SK-N-SH treated with all-trans-retinoic acid at 6 μM for 48 hours (cell line): Measurements from ENCODE around the gene DYNLT1.

Source experiments
- ATAC-seq: fragments of 200-7000 bp; cut with Tn5 transposase; 3 replicates; pipeline ENCODE4 v1.9.1; 2020; ENCODE audit warnings: mild to moderate bottlenecking, moderate library complexity
- ARNTL ChIP-seq: fragments of 450-650 bp; formaldehyde crosslinking; IDR thresholded peaks from 2 replicates; pipeline ENCODE4 v1.5.0; 2020; ENCODE audit warnings: low read depth, mild to moderate bottlenecking, moderate library complexity, borderline replicate concordance
- BACH2 ChIP-seq: fragments of 250-450 bp; sonication (Bioruptor Pico); IDR thresholded peaks from 2 replicates; pipeline ENCODE4 v1.9.0; 2021; ENCODE audit warnings: mild to moderate bottlenecking, borderline replicate concordance
- CREB5 ChIP-seq: fragments of 250-450 bp; sonication (Bioruptor Pico); IDR thresholded peaks from 2 replicates; pipeline ENCODE4 v1.5.1; 2020; ENCODE audit warnings: low read depth, mild to moderate bottlenecking, moderate library complexity
- CSDC2 ChIP-seq: fragments of 250-450 bp; sonication (Bioruptor Pico); IDR thresholded peaks from 2 replicates; pipeline ENCODE4 v1.5.0; 2020; ENCODE audit warnings: mild to moderate bottlenecking, moderate library complexity
- CSRNP3 ChIP-seq: fragments of 250-450 bp; sonication (Bioruptor Pico); IDR thresholded peaks from 2 replicates; pipeline ENCODE4 v1.5.1; 2021; ENCODE audit warnings: mild to moderate bottlenecking, moderate library complexity
- ESRRG ChIP-seq: fragments of 250-450 bp; sonication (Bioruptor Pico); IDR thresholded peaks from 2 replicates; pipeline ENCODE4 v1.6.1; 2021; ENCODE audit warnings: mild to moderate bottlenecking
- GLIS3 ChIP-seq: fragments of 250-450 bp; sonication (Bioruptor Pico); IDR thresholded peaks from 2 replicates; pipeline ENCODE4 v1.5.0; 2020; ENCODE audit warnings: mild to moderate bottlenecking, moderate library complexity
- ISL1 ChIP-seq: fragments of 250-450 bp; sonication (Bioruptor Pico); IDR thresholded peaks from 2 replicates; pipeline ENCODE4 v2.1.2; 2022; ENCODE audit warnings: mild to moderate bottlenecking, moderate library complexity
- OSR1 ChIP-seq: fragments of 250-450 bp; sonication (Bioruptor Pico); IDR thresholded peaks from 2 replicates; pipeline ENCODE4 v1.8.0; 2022; ENCODE audit warnings: moderate library complexity, mild to moderate bottlenecking, inconsistent platforms
- PATZ1 ChIP-seq: fragments of 250-450 bp; sonication (Bioruptor Pico); IDR thresholded peaks from 2 replicates; pipeline ENCODE4 v1.8.0; 2020; ENCODE audit warnings: mild to moderate bottlenecking, moderate library complexity, borderline replicate concordance
- PPARA ChIP-seq: fragments of 250-450 bp; sonication (Bioruptor Pico); IDR thresholded peaks from 2 replicates; pipeline ENCODE4 v1.5.0; 2020; ENCODE audit warnings: mild to moderate bottlenecking, borderline replicate concordance
- RARB ChIP-seq: fragments of 250-450 bp; sonication (Bioruptor Pico); IDR thresholded peaks from 2 replicates; pipeline ENCODE4 v1.8.0; 2021; ENCODE audit warnings: mild to moderate bottlenecking, moderate library complexity
- SNAI2 ChIP-seq: fragments of 250-450 bp; sonication (Bioruptor Pico); IDR thresholded peaks from 2 replicates; pipeline ENCODE4 v1.5.0; 2020; ENCODE audit warnings: mild to moderate bottlenecking, moderate library complexity
- TCF4 ChIP-seq: fragments of 250-450 bp; sonication (Bioruptor Pico); IDR thresholded peaks from 2 replicates; pipeline ENCODE4 v1.8.0; 2021; ENCODE audit warnings: mild to moderate bottlenecking, moderate library complexity, borderline replicate concordance
- TOX ChIP-seq: fragments of 250-450 bp; sonication (Bioruptor Pico); IDR thresholded peaks from 2 replicates; pipeline ENCODE4 v1.8.0; 2021; ENCODE audit warnings: mild to moderate bottlenecking, moderate library complexity, borderline replicate concordance
- ZC3H10 ChIP-seq: fragments of 250-450 bp; sonication (Bioruptor Pico); IDR thresholded peaks from 2 replicates; pipeline ENCODE4 v1.5.1; 2021; ENCODE audit warnings: mild to moderate bottlenecking, moderate library complexity
- ZFP30 ChIP-seq: fragments of 450-650 bp; formaldehyde crosslinking; IDR thresholded peaks from 2 replicates; pipeline ENCODE4 v1.5.0; 2022; ENCODE audit warnings: mild to moderate bottlenecking, moderate library complexity
- ZNF565 ChIP-seq: fragments of 450-650 bp; formaldehyde crosslinking; conservative IDR thresholded peaks from 2 replicates; pipeline ENCODE4 v1.5.0; 2020; ENCODE audit warnings: low read depth, mild to moderate bottlenecking, moderate library complexity
- ZNF70 ChIP-seq: fragments of 450-650 bp; formaldehyde crosslinking; IDR thresholded peaks from 2 replicates; pipeline ENCODE4 v1.5.0; 2020; ENCODE audit warnings: mild to moderate bottlenecking, moderate library complexity
- ZNF8 ChIP-seq: fragments of 450-650 bp; formaldehyde crosslinking; IDR thresholded peaks from 2 replicates; pipeline ENCODE4 v1.5.0; 2020; ENCODE audit warnings: mild to moderate bottlenecking, moderate library complexity
- TF ChIP-seq, protein P1 (sequence below): fragments of 250-450 bp; sonication (Bioruptor Pico); IDR thresholded peaks from 2 replicates; pipeline ENCODE4 v1.8.0; 2021; ENCODE audit warnings: low read depth, mild to moderate bottlenecking, moderate library complexity, borderline replicate concordance
- TF ChIP-seq, protein P2 (sequence below): fragments of 250-450 bp; sonication (Bioruptor Pico); IDR thresholded peaks from 2 replicates; pipeline ENCODE4 v1.5.0; 2020; ENCODE audit warnings: mild to moderate bottlenecking, moderate library complexity

The DYNLT1 gene

GRCh38 chr6:158660333-158660754 is 15.8 kb upstream of the DYNLT1 start:
- TF ChIP-seq OSR1 (CRISPR knock-in tag) (no peak), ISL1 (CRISPR knock-in tag) (no peak)
- TF ChIP-seq, all 23 proteins: peak for 0
- ATAC-seq, result peak; percentile 40; the same call in 2 of the 3 replicates

GRCh38 chr6:158656986-158657385 is 12.4 kb upstream of the DYNLT1 start:
- peak; percentile 5; the same call in 2 of the 3 replicates for ATAC-seq

- TF ChIP-seq TOX, result no peak
- ATAC-seq, result peak; percentile 39
Measured at GRCh38 chr6:158655569-158656450, 11.3 kb upstream of the DYNLT1 start.

- ATAC-seq, result peak; percentile 60
- TF ChIP-seq ZNF8 (CRISPR knock-in tag) (no peak), OSR1 (CRISPR knock-in tag) (no peak), BACH2 (CRISPR knock-in tag) (no peak), ESRRG (no peak), ZNF565 (CRISPR knock-in tag) (no peak), SNAI2 (CRISPR knock-in tag) (no peak), ZNF70 (CRISPR knock-in tag) (no peak), ARNTL (CRISPR knock-in tag) (no peak), CSRNP3 (no peak)
Measured at GRCh38 chr6:158654960-158655489, 10.5 kb upstream of the DYNLT1 start.

DNA sequence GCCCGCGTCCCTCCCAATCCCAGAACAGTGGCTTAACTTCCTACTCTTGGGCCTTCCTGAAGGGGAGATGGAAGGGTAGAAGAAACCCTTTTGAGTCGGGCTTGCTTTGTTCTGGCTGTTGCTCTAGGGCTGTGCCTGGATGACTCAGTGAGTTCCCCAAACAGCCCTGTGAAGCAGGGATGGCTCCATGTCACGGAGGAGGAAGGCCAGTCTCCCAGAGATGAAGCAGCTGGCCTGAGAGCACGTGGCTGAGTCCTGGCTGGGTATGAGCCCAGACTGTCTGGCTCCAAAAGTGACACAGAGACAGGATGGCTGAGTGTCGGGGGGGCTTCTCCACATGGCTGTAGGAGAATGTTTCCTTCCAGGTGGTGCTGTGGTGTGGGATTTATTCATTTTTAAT is 10.0 kb upstream of the DYNLT1 start:
- ATAC-seq, result peak; percentile 91
- TF ChIP-seq PPARA (CRISPR knock-in tag) (no peak), SNAI2 (CRISPR knock-in tag) (peak; percentile 79; the same call in 1 of the 2 replicates), ZC3H10 (CRISPR knock-in tag) (peak; percentile 64; the same call in 1 of the 2 replicates), CSDC2 (peak; percentile 63; the same call in 1 of the 2 replicates), ZNF8 (CRISPR knock-in tag) (peak; percentile 41; the same call in 1 of the 2 replicates), CSRNP3 (no peak), ZNF565 (CRISPR knock-in tag) (peak; percentile 83), ISL1 (CRISPR knock-in tag) (peak; percentile 77), ARNTL (CRISPR knock-in tag) (no peak; the same call in 1 of the 2 replicates), TCF4 (peak; percentile 77; the same call in 1 of the 2 replicates), GLIS3 (CRISPR knock-in tag) (no peak), BACH2 (CRISPR knock-in tag) (no peak), CREB5 (peak; percentile 38; the same call in 1 of the 2 replicates), ESRRG (no peak), ZFP30 (CRISPR knock-in tag) (no peak), PATZ1 (CRISPR knock-in tag) (no peak; the same call in 1 of the 2 replicates), RARB (CRISPR knock-in tag) (no peak)
- TF ChIP-seq, protein P1, sequence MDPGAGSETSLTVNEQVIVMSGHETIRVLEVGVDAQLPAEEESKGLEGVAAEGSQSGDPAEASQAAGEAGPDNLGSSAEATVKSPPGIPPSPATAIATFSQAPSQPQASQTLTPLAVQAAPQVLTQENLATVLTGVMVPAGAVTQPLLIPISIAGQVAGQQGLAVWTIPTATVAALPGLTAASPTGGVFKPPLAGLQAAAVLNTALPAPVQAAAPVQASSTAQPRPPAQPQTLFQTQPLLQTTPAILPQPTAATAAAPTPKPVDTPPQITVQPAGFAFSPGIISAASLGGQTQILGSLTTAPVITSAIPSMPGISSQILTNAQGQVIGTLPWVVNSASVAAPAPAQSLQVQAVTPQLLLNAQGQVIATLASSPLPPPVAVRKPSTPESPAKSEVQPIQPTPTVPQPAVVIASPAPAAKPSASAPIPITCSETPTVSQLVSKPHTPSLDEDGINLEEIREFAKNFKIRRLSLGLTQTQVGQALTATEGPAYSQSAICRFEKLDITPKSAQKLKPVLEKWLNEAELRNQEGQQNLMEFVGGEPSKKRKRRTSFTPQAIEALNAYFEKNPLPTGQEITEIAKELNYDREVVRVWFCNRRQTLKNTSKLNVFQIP (CRISPR knock-in tag), result no peak
- TF ChIP-seq, protein P2, sequence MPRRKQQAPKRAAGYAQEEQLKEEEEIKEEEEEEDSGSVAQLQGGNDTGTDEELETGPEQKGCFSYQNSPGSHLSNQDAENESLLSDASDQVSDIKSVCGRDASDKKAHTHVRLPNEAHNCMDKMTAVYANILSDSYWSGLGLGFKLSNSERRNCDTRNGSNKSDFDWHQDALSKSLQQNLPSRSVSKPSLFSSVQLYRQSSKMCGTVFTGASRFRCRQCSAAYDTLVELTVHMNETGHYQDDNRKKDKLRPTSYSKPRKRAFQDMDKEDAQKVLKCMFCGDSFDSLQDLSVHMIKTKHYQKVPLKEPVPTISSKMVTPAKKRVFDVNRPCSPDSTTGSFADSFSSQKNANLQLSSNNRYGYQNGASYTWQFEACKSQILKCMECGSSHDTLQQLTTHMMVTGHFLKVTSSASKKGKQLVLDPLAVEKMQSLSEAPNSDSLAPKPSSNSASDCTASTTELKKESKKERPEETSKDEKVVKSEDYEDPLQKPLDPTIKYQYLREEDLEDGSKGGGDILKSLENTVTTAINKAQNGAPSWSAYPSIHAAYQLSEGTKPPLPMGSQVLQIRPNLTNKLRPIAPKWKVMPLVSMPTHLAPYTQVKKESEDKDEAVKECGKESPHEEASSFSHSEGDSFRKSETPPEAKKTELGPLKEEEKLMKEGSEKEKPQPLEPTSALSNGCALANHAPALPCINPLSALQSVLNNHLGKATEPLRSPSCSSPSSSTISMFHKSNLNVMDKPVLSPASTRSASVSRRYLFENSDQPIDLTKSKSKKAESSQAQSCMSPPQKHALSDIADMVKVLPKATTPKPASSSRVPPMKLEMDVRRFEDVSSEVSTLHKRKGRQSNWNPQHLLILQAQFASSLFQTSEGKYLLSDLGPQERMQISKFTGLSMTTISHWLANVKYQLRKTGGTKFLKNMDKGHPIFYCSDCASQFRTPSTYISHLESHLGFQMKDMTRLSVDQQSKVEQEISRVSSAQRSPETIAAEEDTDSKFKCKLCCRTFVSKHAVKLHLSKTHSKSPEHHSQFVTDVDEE (CRISPR knock-in tag), result peak; percentile 67; the same call in 1 of the 2 replicates
